OCI-LY1 (cell line): ENCODE measurements around the gene UFSP2.

ENCODE experiments used
- EZH2 ChIP-seq: fragments of 200-600 bp; sonication (generic), shearing (Covaris generic); IDR thresholded peaks from 2 replicates; pipeline ENCODE4 v1.8.0; 2017; ENCODE audit warnings: borderline replicate concordance, mixed run types, mild to moderate bottlenecking, antibody characterized with exemption, low read length, moderate library complexity, mixed read lengths
- TF ChIP-seq, protein P1 (sequence below): fragments of 200-600 bp; sonication (generic), shearing (Covaris generic); IDR thresholded peaks from 2 replicates; pipeline ENCODE4 v1.5.1; 2017; ENCODE audit warnings: mild to moderate bottlenecking, antibody characterized with exemption, low read length, moderate library complexity, mixed read lengths

DNA sequence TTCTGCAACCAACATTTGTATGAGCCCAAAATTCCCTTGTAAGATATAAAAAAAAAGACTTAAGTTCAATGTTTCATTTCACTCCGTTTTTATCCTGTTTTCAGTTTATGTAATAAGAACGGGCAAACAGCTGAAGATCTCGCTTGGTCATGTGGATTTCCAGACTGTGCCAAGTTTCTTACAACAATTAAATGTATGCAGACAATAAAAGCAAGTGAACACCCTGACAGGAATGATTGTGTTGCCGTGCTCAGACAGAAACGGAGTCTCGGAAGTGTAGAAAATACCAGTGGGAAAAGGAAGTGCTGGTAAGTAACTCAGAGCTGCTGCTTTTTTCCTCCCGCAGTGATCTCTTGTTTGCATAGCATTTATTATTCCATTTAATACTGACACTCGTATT lies 26.3 kb downstream of the UFSP2 start:
- TF ChIP-seq, protein P1, sequence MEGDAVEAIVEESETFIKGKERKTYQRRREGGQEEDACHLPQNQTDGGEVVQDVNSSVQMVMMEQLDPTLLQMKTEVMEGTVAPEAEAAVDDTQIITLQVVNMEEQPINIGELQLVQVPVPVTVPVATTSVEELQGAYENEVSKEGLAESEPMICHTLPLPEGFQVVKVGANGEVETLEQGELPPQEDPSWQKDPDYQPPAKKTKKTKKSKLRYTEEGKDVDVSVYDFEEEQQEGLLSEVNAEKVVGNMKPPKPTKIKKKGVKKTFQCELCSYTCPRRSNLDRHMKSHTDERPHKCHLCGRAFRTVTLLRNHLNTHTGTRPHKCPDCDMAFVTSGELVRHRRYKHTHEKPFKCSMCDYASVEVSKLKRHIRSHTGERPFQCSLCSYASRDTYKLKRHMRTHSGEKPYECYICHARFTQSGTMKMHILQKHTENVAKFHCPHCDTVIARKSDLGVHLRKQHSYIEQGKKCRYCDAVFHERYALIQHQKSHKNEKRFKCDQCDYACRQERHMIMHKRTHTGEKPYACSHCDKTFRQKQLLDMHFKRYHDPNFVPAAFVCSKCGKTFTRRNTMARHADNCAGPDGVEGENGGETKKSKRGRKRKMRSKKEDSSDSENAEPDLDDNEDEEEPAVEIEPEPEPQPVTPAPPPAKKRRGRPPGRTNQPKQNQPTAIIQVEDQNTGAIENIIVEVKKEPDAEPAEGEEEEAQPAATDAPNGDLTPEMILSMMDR, result no peak
- no peak for TF ChIP-seq EZH2
